ENCODE results near the gene IFNL4.
"Not testable (repeated sequence)": the region's sequence is repeated elsewhere in the genome, so short reads cannot be mapped to it uniquely, and the experiment has no call there.

IFNL4 gene

GRCh38 chr19:39247701-39248664 lies 673 bp downstream of the IFNL4 start:
- H3K27me3 ChIP-seq (ENCODE audit: low read depth): no peaks in the 10 kb centered on the region
- in situ Hi-C loops (cut with MboI; ENCODE audit: low sequenced_read_pairs): no loop called here
- H3K36me3 ChIP-seq (replicated peaks): no peaks in the 10 kb centered on the region
- no peaks in the 10 kb centered on the region for H3K9me3 ChIP-seq
- H3K4me3 ChIP-seq: no peak overlapping the region
- no peaks in the 10 kb centered on the region for H3K4me1 ChIP-seq
- no peak for DNase-seq (ENCODE audit: low spot score in 2 of 2)

GRCh38 chr19:39246951-39247669 lies 1.5 kb downstream of the IFNL4 start:
- Histone ChIP-seq H3K27me3 (ENCODE audit: low read depth) (no peaks in the 10 kb centered on the region), H3K4me1 (no peaks in the 10 kb centered on the region), H3K36me3 (replicated peaks) (no peaks in the 10 kb centered on the region), H3K4me3 (no peak overlapping the region), H3K9me3 (no peaks in the 10 kb centered on the region)
- in situ Hi-C loops (cut with MboI; ENCODE audit: low sequenced_read_pairs): no loop called here
- DNase-seq (ENCODE audit: low spot score in 2 of 2): peak in 1 of 2 experiments; percentile 42

- H3K4me1 ChIP-seq; H3K9me3 ChIP-seq; H3K27me3 ChIP-seq (ENCODE audit: low read depth); in situ Hi-C loops (cut with MboI; ENCODE audit: low sequenced_read_pairs); DNase-seq (ENCODE audit: low spot score in 2 of 2); H3K36me3 ChIP-seq (replicated peaks); H3K4me3 ChIP-seq: not testable (repeated sequence)
These were observed 3.5 kb downstream of the IFNL4 start for GRCh38 chr19:39245166-39245565.

GRCh38 chr19:39244410-39245100 lies 4.1 kb downstream of the IFNL4 start, which contains the start of gene IFNL3:
TSS of gene IFNL3 (minus strand) at chr19:39245006. CDS start at chr19:39244967, 39 bp downstream.
- H3K36me3 ChIP-seq (replicated peaks); H3K9me3 ChIP-seq; H3K4me3 ChIP-seq; H3K27me3 ChIP-seq (ENCODE audit: low read depth); DNase-seq (ENCODE audit: low spot score in 2 of 2); in situ Hi-C loops (cut with MboI; ENCODE audit: low sequenced_read_pairs); H3K4me1 ChIP-seq: not testable (repeated sequence)

- H3K4me1 ChIP-seq; in situ Hi-C loops (cut with MboI; ENCODE audit: low sequenced_read_pairs); DNase-seq (ENCODE audit: low spot score in 2 of 2); H3K36me3 ChIP-seq (replicated peaks); H3K4me3 ChIP-seq; H3K9me3 ChIP-seq; H3K27me3 ChIP-seq (ENCODE audit: low read depth): not testable (repeated sequence)
These were observed 4.9 kb downstream of the IFNL4 start for GRCh38 chr19:39243741-39244140.

DNA sequence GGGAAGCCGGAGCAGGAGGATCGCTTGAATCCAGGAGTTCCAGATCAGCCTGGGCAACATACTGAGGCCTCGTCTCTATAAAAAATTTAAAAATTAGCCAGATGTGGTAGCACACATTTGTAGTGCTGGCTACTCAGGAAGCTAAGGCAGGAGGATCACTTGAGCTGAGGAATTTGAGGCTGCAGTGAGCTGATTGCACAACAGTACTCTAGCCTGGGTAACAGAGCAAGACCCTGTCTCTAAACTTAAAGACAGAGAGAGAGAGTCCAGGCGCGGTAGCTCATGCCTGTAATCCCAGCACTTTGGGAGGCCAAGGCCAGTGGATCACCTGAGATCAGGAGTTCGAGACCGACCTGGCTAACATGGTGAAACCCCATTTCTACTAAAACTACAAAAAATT lies 8.2 kb downstream of the IFNL4 start:
- H3K36me3 ChIP-seq (replicated peaks): no peaks in the 10 kb centered on the region
- DNase-seq (ENCODE audit: low spot score in 2 of 2): no peak
- in situ Hi-C loops (cut with MboI; ENCODE audit: low sequenced_read_pairs): no loop called here
- no peaks in the 10 kb centered on the region for H3K4me1 ChIP-seq
- H3K9me3 ChIP-seq: no peaks in the 10 kb centered on the region
- no peak overlapping the region for H3K4me3 ChIP-seq
- no peaks in the 10 kb centered on the region for H3K27me3 ChIP-seq (ENCODE audit: low read depth)

- Histone ChIP-seq H3K9me3 (no peaks in the 10 kb centered on the region), H3K4me1 (no peaks in the 10 kb centered on the region), H3K27me3 (ENCODE audit: low read depth) (no peaks in the 10 kb centered on the region), H3K36me3 (replicated peaks) (no peaks in the 10 kb centered on the region), H3K4me3 (no peak overlapping the region)
- no peak for DNase-seq (ENCODE audit: low spot score in 2 of 2)
- in situ Hi-C loops (cut with MboI; ENCODE audit: low sequenced_read_pairs): no loop called here
These were observed 9.7 kb downstream of the IFNL4 start for GRCh38 chr19:39238944-39239343.

DNA sequence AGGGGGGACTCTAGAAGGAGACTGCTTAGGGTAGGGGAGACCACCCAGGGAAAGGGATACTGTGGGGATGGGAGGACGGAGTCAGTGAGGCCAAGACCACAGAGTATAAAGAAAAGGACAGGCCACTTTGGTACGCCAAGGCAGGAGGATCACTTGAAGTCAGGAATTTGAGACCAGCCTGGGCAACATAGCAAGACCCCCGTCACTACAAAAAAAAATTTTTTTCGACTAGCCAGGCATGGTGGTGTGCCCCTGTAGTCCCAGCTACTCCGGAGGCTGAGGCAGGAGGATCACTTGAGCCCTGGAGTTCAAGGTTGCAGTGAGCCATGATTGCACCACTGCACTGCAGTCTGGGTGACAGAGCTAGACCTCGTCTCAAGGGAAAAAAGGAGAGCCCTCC lies 10.4 kb downstream of the IFNL4 start:
- DNase-seq (ENCODE audit: low spot score in 2 of 2): no peak
- Histone ChIP-seq H3K4me3 (no peak overlapping the region), H3K9me3 (no peaks in the 10 kb centered on the region), H3K27me3 (ENCODE audit: low read depth) (no peaks in the 10 kb centered on the region), H3K36me3 (replicated peaks) (no peaks in the 10 kb centered on the region), H3K4me1 (no peaks in the 10 kb centered on the region)
- in situ Hi-C loops (cut with MboI; ENCODE audit: low sequenced_read_pairs): no loop called here

DNA sequence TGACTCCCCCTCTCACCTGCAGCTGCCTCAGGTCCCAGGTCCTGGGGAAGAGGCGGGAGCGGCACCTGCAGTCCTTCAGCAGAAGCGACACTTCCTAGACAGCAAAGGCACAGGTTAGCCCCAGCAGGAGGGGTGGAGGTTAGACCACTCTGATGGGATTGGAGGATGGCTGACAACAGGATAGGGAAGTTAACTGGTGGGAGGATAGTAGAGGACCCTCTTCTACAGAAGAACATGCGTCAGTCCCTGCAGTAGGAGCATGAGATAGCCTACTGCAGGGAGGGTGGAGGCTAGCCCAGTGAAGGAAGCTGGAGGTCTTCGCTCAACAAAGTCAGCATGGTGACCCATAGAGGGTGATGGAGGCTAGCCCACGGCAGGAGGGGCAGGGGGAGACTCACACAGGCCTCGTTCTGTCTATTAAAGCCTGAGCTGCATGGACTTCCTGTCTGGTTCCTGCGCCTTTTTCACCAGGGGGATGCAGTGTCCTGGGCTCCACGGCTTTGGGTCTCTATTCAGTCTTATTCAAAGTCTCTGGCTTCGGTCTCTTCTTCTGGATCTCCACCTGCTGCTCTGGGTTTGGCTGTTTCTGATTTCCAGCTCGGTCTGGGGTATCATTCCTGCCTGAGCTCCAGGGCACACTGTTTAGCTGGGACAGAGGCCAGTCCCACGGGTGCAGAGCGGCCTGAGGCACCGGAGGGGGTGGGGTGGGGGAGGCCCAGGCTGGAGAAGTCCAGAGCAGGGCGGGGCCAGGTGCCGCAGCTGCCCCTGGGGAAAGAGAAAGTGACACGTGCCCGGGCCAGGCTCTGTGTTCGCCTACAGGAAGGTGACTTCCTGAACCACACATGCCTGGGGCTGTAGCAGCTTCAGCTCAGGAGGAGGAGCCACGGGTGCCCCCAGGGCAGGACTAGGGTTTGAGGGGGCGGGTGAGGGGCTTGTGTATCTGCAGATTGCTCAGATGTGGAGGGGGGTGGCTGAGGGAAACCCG lies 11.2 kb downstream of the IFNL4 start:
- in situ Hi-C loops (cut with MboI; ENCODE audit: low sequenced_read_pairs): no loop called here
- DNase-seq (ENCODE audit: low spot score in 2 of 2): peak; percentile 5 to 75
- H3K4me3 ChIP-seq: no peak overlapping the region

DNA sequence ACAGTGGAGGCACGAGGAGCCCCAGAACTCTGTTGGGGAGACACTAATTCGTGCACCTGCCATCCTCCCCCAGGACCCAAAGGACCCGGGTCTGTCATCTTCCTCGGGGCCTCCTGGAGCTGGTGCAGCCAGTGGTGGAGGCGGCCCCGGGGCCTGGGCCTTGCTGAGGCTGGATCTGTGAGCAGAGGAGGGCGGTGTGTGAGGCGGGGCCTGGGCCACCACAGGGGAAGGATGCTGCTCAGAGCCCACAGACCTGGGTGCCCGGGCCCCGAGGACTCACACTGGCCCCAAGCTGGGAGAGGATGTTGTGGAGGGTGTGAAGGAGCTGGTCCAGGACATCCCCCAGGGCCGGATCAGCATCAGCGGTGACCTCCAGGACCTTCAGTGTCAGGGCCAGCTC lies 12.1 kb downstream of the IFNL4 start:
- H3K4me1 ChIP-seq: no peaks in the 10 kb centered on the region
- H3K36me3 ChIP-seq (replicated peaks): no peaks in the 10 kb centered on the region
- no peaks in the 10 kb centered on the region for H3K27me3 ChIP-seq (ENCODE audit: low read depth)
- no peak overlapping the region for H3K4me3 ChIP-seq
- in situ Hi-C loops (cut with MboI; ENCODE audit: low sequenced_read_pairs): no loop called here
- DNase-seq (ENCODE audit: low spot score in 2 of 2): no peak
- no peaks in the 10 kb centered on the region for H3K9me3 ChIP-seq

More for the DNA sequence above, 11.2 kb downstream of the IFNL4 start:
- no peaks in the 10 kb centered on the region for H3K4me1 ChIP-seq
- no peaks in the 10 kb centered on the region for H3K36me3 ChIP-seq (replicated peaks)
- no peaks in the 10 kb centered on the region for H3K9me3 ChIP-seq
- H3K27me3 ChIP-seq (ENCODE audit: low read depth): no peaks in the 10 kb centered on the region

GRCh38 chr19:39232708-39233107 lies 15.9 kb downstream of the IFNL4 start:
- in situ Hi-C loops (cut with MboI; ENCODE audit: low sequenced_read_pairs): no loop called here
- DNase-seq (ENCODE audit: low spot score in 2 of 2): no peak
- Histone ChIP-seq H3K36me3 (replicated peaks) (no peaks in the 10 kb centered on the region), H3K9me3 (no peaks in the 10 kb centered on the region), H3K27me3 (ENCODE audit: low read depth) (no peaks in the 10 kb centered on the region), H3K4me3 (no peak overlapping the region), H3K4me1 (no peaks in the 10 kb centered on the region)

- Histone ChIP-seq H3K4me1 (no peaks in the 10 kb centered on the region), H3K9me3 (no peaks in the 10 kb centered on the region), H3K36me3 (replicated peaks) (no peaks in the 10 kb centered on the region), H3K27me3 (ENCODE audit: low read depth) (peaks cover 2% of the 10 kb centered on the region; the same call in 1 of the 2 replicates), H3K4me3 (no peak overlapping the region)
- no peak for DNase-seq (ENCODE audit: low spot score in 2 of 2)
- in situ Hi-C loops (cut with MboI; ENCODE audit: low sequenced_read_pairs): no loop called here
These were observed 18.4 kb downstream of the IFNL4 start for GRCh38 chr19:39230096-39230764.

Data from HAP-1 (cell line).